Left ventricle myocardium inferior (tissue), 1 donor: ENCODE measurements around the gene BRAT1. TPM values are rescaled to one million over a fixed set of nuclear protein-coding genes. Genes with fewer than 3 reads are reported as not detected.

Experiments used
- DNase-seq: peaks from one replicate; pipeline ENCODE4 v3.0.0-alpha.2; 2020
- H3K27ac ChIP-seq: fragments of 200-600 bp; replicated peaks from 2 replicates; pipeline ENCODE4 v1.8.0; 2021
- H3K27me3 ChIP-seq: fragments of 200-600 bp; 2 replicates; pipeline ENCODE4 v1.8.0; 2021; ENCODE audit warnings: low read depth
- H3K36me3 ChIP-seq: fragments of 200-600 bp; 2 replicates; pipeline ENCODE4 v1.8.0; 2021
- H3K4me1 ChIP-seq: fragments of 200-600 bp; 2 replicates; pipeline ENCODE4 v1.8.0; 2021
- H3K4me3 ChIP-seq: fragments of 200-600 bp; 2 replicates; pipeline ENCODE4 v1.8.0; 2021; ENCODE audit warnings: mild to moderate bottlenecking, moderate library complexity
- H3K9me3 ChIP-seq: fragments of 200-600 bp; replicated peaks from 2 replicates; pipeline ENCODE4 v1.8.0; 2021
- CTCF ChIP-seq: fragments of 200-600 bp; IDR thresholded peaks from 2 replicates; pipeline ENCODE4 v1.8.0; 2021; ENCODE audit warnings: antibody characterized with exemption, mild to moderate bottlenecking, borderline replicate concordance
- intact Hi-C: fragments of 100-400 bp; cut with micrococcal nuclease; formaldehyde crosslinking; loops from one replicate; pipeline ENCODE4 v1.11.0; 2022
- total RNA-seq: library from RNA; stranded (reverse); fragmentation: NEBNext Ultra II Directional; extraction: Animal tissue kit (Norgen Biotek cat#: 25700); gene quantifications from one replicate; pipeline ENCODE4 v1.2.1, GENCODE V29; 2021
- donor health status: DM: no; HTN: yes; CAD: no; lungs with severe emphysema.

BRAT1 gene
- total RNA-seq, 1 donor from 2014 or later = 13.7 TPM

DNA sequence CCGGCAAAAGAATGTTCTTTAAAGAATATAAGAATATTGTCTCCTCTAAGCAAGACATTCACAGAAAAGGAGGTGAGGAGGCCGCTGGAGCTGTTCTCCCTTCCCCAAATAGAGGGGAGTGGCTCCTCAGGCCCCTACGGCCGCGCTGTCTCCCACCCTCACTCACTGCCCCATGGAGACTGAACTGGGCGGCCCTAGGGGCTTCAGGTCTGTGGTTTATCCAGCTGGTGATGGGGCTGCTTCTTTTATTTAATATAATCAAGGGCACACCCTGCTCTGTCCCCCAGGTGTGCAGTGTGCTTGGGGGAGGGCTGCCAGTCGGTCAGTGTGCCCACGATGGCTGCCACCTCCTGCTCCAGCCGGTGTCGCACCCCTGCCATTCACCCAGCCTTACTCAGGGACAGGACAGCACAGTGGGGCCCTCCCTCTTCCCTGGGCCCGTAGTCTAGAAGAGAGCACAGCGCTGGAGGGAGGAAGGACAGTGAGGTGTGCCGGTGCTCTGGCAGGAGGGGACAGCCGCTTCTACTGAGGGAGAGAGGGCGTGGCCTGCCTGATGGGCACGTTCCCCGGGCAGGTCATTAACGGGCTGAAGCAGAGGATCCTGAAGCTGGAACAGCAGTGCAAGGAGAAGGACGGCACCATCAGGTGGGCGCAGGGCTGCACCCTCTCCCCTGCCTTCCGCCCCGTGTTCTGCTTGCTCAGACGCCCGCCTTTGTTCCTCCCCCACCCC is 26.8 kb upstream of the BRAT1 start:
- TF ChIP-seq CTCF = no peak
- DNase-seq = no peak
- intact Hi-C loops = no loop called here
- Histone ChIP-seq H3K27me3 (no peaks in the 10 kb centered on the region), H3K9me3 (no peaks in the 10 kb centered on the region), H3K4me1 (no peaks in the 10 kb centered on the region), H3K4me3 (no peak overlapping the region), H3K27ac (no peak overlapping the region), H3K36me3 (peaks cover 32% of the 10 kb centered on the region)

DNA sequence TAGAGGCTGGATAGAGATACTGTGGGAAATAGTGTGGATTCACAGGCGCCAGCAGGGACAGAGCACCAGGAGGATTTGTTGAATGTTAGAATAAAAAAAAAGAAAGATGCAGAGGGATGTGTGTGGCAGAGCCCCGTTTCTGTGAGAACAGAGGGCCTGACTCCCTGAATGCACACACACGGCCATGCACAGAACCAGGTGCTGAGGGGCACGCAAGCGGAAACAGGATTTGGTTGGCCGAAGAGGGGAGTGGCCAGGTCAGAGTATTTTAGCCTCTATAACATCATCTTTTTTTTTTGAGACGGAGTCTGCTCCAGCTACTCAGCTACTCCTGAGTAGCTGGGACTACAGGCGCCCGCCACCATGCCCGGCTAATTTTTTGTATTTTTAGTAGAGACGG is 25.3 kb upstream of the BRAT1 start:
- H3K9me3 ChIP-seq = no peaks in the 10 kb centered on the region
- no peaks in the 10 kb centered on the region for H3K27me3 ChIP-seq
- no peak overlapping the region for H3K4me3 ChIP-seq
- H3K27ac ChIP-seq = no peak overlapping the region
- intact Hi-C loops = no loop called here
- no peaks in the 10 kb centered on the region for H3K4me1 ChIP-seq
- TF ChIP-seq CTCF = no peak
- H3K36me3 ChIP-seq = peaks cover 29% of the 10 kb centered on the region
- DNase-seq = no peak

GRCh38 chr7:2577914-2578680 is 22.8 kb upstream of the BRAT1 start:
- no peaks in the 10 kb centered on the region for H3K9me3 ChIP-seq
- no peaks in the 10 kb centered on the region for H3K4me1 ChIP-seq
- TF ChIP-seq CTCF = no peak
- H3K36me3 ChIP-seq = peaks cover 27% of the 10 kb centered on the region
- no peak for DNase-seq
- no peak overlapping the region for H3K4me3 ChIP-seq
- no peak overlapping the region for H3K27ac ChIP-seq
- intact Hi-C loops = no loop called here
- no peaks in the 10 kb centered on the region for H3K27me3 ChIP-seq

DNA sequence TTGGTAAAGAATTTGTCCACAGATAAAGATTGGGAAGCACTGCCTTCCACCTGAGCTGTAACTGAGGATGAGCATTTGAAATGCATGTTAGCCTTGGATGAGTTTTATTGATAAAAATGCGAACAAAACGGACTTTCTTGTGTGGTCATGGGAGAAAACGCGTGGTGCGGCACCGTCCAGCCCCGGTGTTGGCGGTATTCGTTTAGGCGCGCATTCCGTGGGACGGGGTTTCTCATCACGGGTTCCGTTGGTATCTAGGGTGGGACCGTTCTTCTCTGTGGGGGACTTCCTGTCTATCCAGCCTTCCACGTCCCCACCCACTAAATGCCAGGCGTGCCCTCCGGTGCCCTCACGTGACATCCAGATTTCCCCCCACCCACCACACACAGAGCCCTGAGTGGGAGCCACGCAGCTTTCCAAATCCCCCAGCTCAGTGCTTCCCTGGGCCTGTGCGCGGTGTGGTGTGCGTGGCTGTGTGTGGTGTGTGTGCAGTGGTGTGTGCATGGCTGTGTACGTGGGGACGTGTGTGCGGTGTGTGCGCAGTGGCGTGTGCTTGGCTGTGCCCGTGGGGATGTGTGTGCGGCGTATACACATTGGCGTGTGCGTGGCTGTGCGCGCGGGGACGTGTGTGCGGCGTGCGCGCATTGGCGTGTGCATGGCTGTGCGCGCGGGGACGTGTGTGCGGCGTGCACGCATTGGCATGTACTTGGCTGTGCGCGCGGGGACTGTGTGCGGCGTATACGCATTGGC is 21.6 kb upstream of the BRAT1 start:
- H3K36me3 ChIP-seq = peaks cover 35% of the 10 kb centered on the region

More for the DNA sequence above, 21.6 kb upstream of the BRAT1 start:
- intact Hi-C loops = no loop called here
- Histone ChIP-seq H3K9me3 (no peaks in the 10 kb centered on the region), H3K4me3 (no peak overlapping the region), H3K4me1 (no peaks in the 10 kb centered on the region), H3K27me3 (no peaks in the 10 kb centered on the region), H3K27ac (no peak overlapping the region)
- no peak for TF ChIP-seq CTCF
- no peak for DNase-seq
